ENCODE measurements around the gene NDUFS2.
A peak's percentile ranks its signal among the peaks of the same experiment; 100 is the strongest.

Gene NDUFS2

DNA sequence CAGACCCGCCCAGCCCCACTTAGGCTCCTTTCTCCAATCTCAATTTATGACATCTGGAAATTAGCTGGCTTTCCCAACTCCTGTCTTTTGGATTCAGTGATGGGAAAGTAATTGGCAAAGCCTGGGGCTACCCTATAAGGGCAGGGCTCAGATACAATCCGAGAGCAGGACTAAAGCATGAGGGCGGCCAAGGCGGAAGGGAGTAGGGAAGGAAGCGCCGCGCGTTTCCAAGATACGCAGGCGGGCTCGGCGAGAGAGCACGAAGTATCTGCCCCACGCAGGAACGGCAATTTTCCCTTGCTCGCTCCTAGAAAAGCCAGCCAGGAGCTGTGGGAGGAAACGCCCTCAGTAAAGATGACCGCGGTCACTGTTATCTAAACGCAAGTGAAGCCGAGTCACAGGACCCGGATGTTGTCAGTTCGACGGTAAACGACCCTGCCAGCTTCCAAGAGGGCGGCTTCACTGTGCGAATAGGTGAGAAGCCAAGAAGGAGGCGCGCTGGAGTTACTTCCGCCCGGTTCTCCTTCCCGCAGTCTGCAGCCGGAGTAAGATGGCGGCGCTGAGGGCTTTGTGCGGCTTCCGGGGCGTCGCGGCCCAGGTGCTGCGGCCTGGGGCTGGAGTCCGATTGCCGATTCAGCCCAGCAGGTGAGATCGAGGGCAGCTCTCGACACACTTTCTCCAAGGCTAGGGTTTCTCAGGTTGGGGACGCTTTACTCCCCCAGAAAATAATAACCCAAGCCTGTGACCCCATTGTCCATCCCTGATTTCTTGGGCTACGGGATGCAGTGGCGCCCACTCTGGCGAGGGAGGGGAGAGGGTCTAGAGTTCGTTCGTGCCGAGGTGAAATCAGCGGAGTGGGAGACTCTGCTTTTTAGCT, at the start of gene NDUFS2:
NDUFS2 (plus strand) TSS at position 532 of the 877 bp plus-strand sequence; CDS start at position 551, 19 bp downstream.
- DNase-seq (ENCODE audit: low read depth) = peak; percentile 90

DNA sequence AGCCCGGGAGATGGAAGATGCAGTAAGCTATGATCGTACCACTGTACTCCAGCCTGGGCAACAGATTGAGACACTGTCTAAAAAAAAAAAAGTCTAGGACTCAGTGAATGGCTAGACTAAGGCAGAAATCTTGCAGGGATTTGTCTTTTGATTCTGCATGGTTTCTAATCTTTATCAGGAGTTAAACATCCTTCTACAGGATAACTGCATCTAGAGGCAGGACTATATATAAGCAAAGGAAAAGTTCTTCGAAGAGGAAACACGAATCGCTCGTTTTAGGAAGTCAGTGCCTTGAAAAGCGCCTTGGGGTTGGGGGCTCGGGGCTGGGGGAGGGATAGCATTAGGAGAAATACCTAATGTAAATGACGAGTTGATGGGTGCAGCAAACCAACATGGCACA, 49.0 kb upstream of the NDUFS2 start:
- DNase-seq (ENCODE audit: low read depth) = no peak

DNA sequence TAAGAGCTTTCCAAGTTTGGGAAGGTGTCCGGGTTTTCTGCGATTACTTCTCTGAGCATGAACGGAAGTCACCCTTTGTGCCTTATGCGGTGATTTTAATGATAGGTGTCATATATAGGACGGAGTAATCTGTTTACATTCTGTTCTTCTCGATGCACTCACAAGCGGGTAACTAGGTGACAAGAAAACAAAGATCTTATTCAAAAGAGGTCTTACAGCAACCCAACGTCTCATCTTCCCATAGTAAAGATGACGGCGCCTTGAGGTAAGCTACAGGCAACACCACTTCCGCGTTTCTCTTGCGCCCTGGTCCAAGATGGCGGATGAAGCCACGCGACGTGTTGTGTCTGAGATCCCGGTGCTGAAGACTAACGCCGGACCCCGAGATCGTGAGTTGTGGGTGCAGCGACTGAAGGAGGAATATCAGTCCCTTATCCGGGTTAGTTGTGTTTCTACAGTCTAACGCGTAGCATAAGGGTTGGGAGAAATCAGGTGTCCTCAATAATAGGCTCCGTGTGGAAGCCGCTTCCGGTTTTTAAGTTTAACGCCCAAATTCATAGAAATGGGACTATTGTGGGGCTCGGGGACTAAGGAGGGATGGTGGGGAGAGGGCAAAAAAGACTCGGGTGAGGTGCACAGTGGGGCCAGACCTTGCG, 48.4 kb upstream of the NDUFS2 start, which contains the start of gene UFC1:
UFC1 (plus strand) TSS at position 297 of the 656 bp plus-strand sequence; CDS start at position 317, 20 bp downstream.
- DNase-seq (ENCODE audit: low read depth) = peak; percentile 69

DNA sequence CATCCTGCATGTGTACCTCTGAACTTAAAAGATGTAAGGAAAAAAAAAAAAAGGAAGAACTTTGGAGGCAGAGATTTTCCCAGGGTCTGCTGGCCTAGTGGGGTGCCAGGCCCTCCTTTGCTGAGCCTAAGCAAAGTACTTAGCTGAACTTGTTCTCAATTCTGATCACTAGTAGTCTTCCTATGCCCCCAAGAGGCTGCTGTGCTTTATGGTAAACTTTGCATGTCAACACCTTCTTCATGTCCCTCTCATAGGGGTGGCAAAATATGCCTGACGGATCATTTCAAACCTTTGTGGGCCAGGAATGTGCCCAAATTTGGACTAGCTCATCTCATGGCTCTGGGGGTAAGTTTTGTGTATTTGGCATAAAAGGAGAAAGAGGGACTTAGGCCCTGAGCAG, 44.3 kb upstream of the NDUFS2 start:
- no peak for DNase-seq (ENCODE audit: low read depth)

DNA sequence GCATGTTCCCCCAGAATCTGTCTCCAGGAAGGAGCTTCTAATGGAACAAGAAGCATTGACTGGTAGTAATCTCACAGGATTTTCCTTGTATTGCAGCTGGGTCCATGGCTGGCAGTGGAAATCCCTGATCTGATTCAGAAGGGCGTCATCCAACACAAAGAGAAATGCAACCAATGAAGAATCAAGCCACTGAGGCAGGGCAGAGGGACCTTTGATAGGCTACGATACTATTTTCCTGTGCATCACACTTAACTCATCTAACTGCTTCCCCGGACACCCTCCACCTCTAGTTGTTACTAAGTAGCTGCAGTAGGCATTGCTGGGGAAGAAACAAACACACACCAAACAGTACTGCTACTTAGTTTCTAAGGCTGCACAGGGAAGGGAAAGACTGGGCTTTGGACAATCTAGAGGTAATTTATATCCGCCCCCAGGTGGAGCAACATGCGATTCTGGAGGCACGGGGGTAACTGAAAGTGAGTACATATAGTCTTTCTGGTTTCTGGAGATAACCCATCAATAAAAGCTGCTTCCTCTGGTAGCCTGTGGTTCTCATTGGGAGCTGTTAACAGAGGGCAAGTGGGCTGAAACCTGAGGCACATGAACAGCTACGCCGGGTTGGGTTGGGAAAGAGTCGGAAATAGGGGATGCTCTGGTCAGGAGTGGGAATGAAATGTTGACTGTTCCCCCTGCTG, 43.7 kb upstream of the NDUFS2 start:
- DNase-seq (ENCODE audit: low read depth) = no peak

DNA sequence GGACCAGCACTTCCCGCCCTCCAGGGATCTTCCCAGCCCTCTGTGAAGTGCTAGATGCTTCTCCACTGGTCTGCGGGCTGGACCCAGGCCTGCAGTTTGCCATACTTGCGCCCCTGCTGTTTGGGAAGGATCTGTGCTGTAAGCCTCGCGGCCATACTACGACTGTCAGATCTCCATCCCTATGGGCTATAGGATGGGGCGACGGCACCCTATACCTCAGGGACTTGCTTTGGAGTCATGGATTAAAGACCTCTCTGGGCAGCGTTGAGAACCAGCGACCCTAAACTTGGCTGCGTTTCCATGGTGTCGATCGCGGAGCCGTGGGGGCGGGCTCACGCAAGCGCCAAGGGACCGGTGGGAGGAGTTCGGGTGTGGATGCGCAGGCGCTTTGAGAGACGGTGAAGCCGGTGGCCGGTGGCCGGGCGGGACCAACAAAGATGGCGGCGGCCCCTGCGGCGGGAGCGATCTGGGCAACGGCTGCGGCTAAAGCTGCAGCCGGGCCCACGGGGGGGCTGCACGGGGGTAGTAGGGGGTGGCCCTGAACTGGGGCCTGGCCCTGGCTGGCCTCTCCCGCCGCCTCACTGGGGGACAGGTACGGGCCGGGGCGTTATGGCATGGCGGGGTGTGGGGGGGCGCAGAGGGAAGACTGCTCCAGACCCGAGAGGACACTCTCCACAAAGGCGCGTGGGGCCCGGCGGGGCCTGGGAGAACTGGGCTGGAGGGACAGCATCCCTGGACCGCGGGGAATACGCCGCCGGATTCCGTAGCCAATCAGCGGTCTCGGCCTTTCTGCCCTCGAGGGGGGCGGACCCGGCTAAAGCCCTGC, 42.9 kb upstream of the NDUFS2 start, which contains the start of gene USP21:
USP21 (plus strand) TSS at position 414 of the 826 bp plus-strand sequence. CDS start 1,141 bp downstream, outside the sequence.
- peak; percentile 86 for DNase-seq (ENCODE audit: low read depth)

DNA sequence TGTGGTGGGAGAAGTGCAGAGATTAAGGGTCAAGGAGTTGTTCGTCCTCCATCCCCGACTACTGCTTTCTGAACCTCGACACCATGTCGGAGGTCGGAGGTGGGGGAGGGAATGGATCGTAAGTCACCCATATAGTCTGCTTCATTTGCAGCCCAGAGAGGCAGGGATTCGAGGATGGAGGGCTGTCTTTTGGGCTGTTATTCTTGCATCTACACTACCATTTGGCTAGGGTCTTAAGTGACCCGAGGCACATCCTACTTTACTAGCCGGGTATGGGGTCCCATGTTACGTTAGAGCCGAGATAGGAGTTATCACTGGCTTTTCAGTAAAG, 42.3 kb upstream of the NDUFS2 start:
- no peak for DNase-seq (ENCODE audit: low read depth)

DNA sequence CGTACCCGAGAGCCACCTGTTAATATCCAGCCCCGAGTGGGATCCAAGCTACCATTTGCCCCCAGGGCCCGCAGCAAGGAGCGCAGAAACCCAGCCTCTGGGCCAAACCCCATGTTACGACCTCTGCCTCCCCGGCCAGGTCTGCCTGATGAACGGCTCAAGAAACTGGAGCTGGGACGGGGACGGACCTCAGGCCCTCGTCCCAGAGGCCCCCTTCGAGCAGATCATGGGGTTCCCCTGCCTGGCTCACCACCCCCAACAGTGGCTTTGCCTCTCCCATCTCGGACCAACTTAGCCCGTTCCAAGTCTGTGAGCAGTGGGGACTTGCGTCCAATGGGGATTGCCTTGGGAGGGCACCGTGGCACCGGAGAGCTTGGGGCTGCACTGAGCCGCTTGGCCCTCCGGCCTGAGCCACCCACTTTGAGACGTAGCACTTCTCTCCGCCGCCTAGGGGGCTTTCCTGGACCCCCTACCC, 41.5 kb upstream of the NDUFS2 start:
- DNase-seq (ENCODE audit: low read depth) = no peak

DNA sequence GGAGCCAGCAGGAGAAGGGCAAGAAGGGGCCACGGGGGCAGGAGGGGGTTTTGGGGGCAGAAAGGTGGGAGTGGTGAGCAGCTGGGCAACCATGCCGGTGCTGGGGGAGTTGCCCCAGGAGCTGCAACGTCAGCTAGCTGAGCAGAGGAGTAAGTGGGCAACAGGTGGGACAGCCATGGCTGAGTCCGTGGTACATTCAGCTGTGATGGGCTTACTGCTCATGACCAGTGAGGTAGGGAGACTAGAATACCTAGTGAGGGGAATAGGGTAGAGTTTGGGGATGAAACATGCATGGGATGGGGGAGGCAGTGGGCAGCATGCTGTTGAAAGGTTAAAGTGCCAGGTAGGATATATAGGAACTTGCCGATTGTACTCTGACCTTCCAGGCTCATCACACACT, 40.5 kb upstream of the NDUFS2 start:
- no peak for DNase-seq (ENCODE audit: low read depth)

DNA sequence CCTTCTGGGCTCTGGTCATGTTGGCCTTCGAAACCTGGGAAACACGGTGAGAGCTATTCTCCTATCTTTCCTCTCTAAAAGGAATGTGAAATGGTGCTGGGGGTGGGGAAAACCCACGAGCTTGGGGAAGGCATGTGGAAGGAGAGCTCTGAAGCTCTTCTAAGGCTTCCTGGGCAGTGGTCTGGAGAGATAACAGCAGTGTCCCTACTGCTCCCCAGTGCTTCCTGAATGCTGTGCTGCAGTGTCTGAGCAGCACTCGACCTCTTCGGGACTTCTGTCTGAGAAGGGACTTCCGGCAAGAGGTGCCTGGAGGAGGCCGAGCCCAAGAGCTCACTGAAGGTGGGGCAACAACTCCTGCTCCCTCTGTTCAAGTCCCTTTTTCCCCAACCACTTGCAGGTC, 40.1 kb upstream of the NDUFS2 start:
- DNase-seq (ENCODE audit: low read depth) = no peak

DNA sequence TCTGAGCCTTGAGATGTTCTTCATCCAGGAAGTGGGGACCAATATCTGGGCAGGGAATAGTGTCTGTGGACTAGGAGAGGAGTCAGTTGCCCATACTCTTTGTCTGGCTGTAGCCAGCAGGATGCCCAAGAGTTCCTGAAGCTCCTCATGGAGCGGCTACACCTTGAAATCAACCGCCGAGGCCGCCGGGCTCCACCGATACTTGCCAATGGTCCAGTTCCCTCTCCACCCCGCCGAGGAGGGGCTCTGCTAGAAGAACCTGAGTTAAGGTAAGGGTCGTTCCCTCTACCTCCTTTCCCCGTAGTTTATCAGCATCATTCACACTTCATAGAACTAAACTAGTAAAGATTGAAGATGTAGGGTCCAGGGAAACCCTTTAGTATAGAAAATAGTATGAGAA, 39.4 kb upstream of the NDUFS2 start:
- no peak for DNase-seq (ENCODE audit: low read depth)

DNA sequence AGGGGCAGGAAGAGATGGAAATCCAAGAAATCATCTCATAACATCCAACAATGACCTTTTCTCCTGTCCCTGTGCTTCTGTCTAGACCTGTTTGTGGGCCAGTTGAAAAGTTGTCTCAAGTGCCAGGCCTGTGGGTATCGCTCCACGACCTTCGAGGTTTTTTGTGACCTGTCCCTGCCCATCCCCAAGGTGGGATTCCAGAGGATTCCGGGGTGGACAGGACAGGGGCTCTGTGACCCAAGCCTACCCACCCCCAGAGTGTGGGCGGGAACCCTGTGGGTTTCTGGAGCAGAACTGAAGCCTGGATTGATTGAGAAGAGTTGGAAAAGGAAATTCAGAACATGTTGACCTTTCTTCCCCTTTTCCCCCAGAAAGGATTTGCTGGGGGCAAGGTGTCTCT, 38.4 kb upstream of the NDUFS2 start:
- DNase-seq (ENCODE audit: low read depth) = no peak

DNA sequence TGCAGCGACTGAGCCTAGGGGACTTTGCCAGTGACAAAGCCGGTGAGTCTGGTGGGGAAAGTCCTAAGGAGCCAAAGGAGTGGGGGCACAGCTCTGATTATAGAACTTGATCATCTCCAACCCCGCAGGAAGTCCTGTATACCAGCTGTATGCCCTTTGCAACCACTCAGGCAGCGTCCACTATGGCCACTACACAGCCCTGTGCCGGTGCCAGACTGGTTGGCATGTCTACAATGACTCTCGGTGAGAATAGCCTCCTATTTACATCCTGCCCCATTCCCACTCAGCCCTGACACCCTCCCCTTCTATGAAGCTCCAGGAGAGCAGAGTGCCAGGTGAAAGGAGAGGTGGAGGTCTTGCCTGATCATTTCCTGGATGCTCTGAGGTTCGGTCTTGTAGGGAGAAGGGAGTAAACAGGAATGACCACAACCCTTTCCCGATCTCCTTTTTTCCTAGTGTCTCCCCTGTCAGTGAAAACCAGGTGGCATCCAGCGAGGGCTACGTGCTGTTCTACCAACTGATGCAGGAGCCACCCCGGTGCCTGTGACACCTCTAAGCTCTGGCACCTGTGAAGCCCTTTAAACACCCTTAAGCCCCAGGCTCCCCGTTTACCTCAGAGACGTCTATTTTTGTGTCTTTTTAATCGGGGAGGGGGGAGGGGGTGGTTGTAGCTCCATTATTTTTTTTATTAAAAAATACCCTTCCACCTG, 37.1 kb upstream of the NDUFS2 start:
- no peak for DNase-seq (ENCODE audit: low read depth)

DNA sequence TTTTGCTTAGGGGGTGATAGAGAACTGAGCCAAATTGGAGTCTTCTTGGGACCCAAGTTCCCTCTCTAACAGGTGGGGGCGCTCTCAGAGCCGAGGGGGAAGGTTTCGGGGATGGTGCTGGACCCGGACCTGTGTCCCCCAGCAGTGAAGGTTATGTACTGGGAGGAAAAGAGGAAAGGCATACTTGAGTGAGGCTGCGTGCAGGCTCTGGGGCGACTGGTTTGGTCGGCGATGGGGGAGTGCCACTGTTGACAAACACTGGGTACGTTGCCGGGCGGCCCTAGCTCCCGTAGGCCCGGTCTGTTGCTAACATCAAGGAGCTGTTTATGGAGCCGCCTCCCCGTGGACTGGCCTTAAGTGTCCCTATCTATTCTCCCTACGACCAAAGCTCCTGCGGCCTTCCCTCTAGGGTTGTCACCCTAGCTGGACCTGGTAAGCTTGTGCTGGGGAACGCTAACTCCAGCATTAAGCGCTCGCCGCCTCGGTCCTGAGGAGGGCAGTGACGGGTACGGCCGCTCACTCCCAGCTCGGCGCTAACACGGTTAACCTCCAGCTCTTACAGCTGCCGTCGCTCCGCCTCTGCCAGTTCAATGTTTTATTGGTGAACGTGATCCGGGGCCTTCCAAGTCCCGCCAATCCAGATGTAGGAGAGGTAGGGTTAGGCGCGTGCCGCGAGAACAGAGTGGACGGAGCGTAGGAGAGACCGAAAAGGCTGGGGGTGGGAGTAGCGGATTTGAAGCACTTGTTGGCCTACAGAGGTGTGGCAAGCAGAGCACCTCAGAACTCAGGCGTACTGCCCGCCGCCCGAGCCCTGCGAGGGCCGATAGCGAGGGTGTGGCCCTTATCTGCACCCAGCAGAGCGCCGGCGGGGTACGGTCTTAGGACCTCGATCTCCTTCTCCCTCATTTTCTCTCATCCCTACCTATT, 36.2 kb upstream of the NDUFS2 start, which contains the start of gene PPOX:
PPOX (plus strand) TSS at position 685 of the 927 bp plus-strand sequence. CDS start 422 bp downstream, outside the sequence.
- peak; percentile 82 for DNase-seq (ENCODE audit: low read depth)

DNA sequence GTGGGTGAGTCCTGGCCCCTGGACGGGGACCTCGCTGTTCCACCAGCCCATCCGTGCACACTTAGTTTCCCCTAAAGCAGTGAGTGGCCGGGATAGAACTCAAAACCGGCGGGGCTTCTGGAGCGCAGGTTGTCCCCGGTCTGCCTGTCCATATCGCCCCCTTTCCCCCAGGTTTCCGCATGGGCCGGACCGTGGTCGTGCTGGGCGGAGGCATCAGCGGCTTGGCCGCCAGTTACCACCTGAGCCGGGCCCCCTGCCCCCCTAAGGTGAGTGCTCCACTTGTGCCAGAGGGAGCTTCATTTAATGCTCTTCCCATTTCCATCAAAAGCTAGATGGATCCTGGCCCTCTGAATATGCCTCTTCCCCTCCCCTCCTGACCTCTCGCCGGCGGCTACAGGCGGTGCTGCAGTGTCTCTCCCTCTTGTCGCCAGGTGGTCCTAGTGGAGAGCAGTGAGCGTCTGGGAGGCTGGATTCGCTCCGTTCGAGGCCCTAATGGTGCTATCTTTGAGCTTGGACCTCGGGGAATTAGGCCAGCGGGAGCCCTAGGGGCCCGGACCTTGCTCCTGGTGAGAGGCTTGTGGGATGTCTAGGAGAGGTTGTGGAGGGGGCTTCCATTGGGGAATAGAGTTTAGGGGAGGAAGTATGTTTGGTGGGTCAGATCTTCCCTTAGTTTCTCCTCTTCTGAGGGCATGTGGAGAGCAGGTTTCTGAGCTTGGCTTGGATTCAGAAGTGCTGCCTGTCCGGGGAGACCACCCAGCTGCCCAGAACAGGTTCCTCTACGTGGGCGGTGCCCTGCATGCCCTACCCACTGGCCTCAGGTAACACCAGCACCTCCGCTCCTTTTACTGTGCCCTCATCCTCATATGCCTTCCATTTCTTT, 35.3 kb upstream of the NDUFS2 start:
- no peak for DNase-seq (ENCODE audit: low read depth)

DNA sequence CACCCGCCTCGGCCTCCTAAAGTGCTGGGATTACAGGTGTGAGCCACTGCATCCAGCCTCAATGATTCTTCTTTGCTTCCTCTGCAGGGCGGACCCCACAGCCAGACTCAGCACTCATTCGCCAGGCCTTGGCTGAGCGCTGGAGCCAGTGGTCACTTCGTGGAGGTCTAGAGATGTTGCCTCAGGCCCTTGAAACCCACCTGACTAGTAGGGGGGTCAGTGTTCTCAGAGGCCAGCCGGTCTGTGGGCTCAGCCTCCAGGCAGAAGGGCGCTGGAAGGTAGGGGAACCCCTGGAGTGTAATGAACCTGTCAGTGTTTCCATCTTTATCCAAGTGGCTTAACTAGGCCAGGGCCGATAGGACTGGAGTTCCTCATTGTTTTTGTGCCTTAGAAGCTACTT, 33.3 kb upstream of the NDUFS2 start:
- DNase-seq (ENCODE audit: low read depth) = no peak

DNA sequence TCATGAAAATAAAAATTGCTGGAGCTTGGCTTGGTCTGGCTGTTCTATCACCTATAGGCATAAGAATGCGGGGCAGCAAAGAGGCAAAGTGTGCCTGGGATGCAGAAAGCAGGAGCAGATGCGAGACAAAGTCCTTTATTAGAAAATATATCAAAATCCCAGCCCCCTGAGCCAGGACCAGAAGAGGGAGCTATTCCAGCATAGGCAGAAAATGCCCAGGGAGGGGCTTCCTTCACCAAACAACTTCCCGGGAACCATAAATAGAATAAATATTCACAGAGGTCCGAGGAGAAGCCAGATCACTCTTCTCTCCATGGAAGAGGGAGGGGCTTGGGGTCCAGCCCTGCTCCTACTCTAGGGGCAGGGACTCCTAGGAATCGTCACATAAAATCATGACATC, 31.0 kb upstream of the NDUFS2 start:
- DNase-seq (ENCODE audit: low read depth) = no peak

DNA sequence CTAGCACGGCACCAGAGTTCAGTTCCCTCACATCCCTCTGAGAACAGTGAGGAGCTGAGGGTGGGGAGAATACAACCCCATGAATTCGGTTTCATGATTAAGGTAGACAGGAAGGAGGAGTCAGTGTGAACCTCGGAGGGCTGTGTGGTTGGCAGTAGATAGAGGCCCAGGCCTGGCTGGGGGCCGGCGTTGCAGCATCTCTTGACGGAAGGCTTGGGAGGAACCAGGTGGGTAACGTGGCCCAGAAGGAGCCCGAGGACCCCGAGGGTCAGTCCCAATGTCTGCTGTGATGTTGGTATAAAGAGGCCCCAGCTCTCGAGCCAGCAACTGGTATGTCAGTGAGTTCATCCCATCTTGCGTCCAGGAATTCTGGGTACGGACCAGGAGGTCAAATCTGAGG, 30.5 kb upstream of the NDUFS2 start:
- DNase-seq (ENCODE audit: low read depth) = no peak

DNA sequence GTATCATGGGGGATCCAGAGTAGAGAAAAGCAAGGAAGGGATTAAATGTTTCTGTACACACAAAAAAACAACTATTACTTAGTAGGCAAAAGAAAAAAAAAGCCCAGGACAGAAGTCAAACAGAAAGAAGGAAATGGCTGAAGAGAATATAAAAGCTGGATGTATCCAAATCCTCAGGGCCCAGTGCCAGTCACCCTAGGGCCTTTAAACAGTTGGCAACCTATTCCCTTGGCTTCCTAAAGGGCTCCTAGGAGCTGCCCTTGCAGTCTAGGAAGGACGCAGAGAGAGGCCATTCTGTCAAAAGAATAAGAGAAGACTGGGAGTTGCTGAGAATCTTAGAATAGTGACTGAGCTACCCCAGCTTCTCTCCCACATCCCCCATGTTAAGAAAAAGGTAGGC, 29.8 kb upstream of the NDUFS2 start:
- no peak for DNase-seq (ENCODE audit: low read depth)

All from activated T-helper 1 cell treated with Interleukin-2 at 50 U/mL for 16 hours (primary cell).